Adrenal gland (tissue), 12 donors: ENCODE data around the gene CAMTA1. TPM values are rescaled to one million over a fixed set of nuclear protein-coding genes. Genes with fewer than 3 reads are reported as not detected.

Experiments
- DNase-seq, 7 donors: peaks; one replicate each; pipeline ENCODE4 v3.0.0-alpha.2; 2019 to 2020
- H3K27ac ChIP-seq, 5 donors: fragments of 200-600 bp; sonication (generic) in 4 of 5; 1 replicate in 3 of 5; 2 replicates in 2 of 5; pipeline versions ENCODE4 v1.5.1 to v1.8.0; 2016 to 2020; ENCODE audit warnings: mild to moderate bottlenecking in 1 of 5
- H3K27me3 ChIP-seq: fragments of 200-600 bp; 2 replicates; pipeline ENCODE4 v1.8.0; 2021
- H3K36me3 ChIP-seq, 2 donors: fragments of 200-600 bp; replicated peaks in 1 of 2; 1 replicate in 1 of 2; 2 replicates in 1 of 2; pipeline versions ENCODE4 v1.5.1 to v1.8.0; 2018 to 2022
- H3K4me1 ChIP-seq, 2 donors: fragments of 200-600 bp; replicated peaks in 1 of 2; 1 replicate in 1 of 2; 2 replicates in 1 of 2; pipeline versions ENCODE4 v1.5.1 to v1.8.0; 2018 to 2021
- H3K4me3 ChIP-seq, 4 donors: fragments of 200-600 bp; sonication (generic) in 3 of 4; one replicate each; pipeline ENCODE4 v1.5.1; 2016 to 2018
- H3K9me3 ChIP-seq, 3 donors: fragments of 200-600 bp; sonication (generic) in 1 of 3; replicated peaks in 1 of 3; 1 replicate in 2 of 3; 2 replicates in 1 of 3; pipeline versions ENCODE4 v1.5.1 to v1.8.0; 2016 to 2021
- POLR2A ChIP-seq, 2 donors: fragments of 450-650 bp; IDR thresholded peaks; one replicate each; pipeline ENCODE4 v1.6.1; 2017; ENCODE audit warnings: antibody characterized with exemption in 2 of 2, mild to moderate bottlenecking in 2 of 2, moderate library complexity in 1 of 2
- WGBS, 4 donors: extraction: QIAGEN DNeasy Blood & Tissue Kit in 2 of 4; methylation state at CpG; one replicate each; pipeline versions ENCODE4 v1.1.5 to v1.1.7; 2013 to 2017; 5-methylcytosine and 5-hydroxymethylcytosine counted together
- intact Hi-C, 2 donors: fragments of 100-400 bp; cut with DNase I; formaldehyde crosslinking; loops; one replicate each; pipeline versions ENCODE4 v1.14.1 to v1.15.0; 2022 to 2023
- polyA plus RNA-seq, 3 donors: library from polyadenylated mRNA; stranded (reverse); fragments of 200-250 nt in 2 of 3; fragments of 350-450 nt in 1 of 3; fragmentation: Illumina TruSeq in 1 of 3; extraction: RNeasy Lipid Tissue Mini Kit (QIAGEN cat#74804) in 1 of 3; gene quantifications; one replicate each; pipeline ENCODE4 v1.2.3, GENCODE V29; 2013 to 2014
- total RNA-seq, 9 donors: library from RNA; depleted of rRNA in 4 of 9; stranded (reverse); fragments of >200 nt in 4 of 9; fragments of 120-200 nt in 1 of 9; fragmentation: NEBNext Ultra II Directional in 1 of 9; extraction: Animal tissue kit (Norgen Biotek cat#: 25700) in 1 of 9; gene quantifications; one replicate each; pipeline versions ENCODE4 v1.1.0 to v1.2.4, GENCODE V29; 2013 to 2023
- TF ChIP-seq, protein P1 (sequence below), 6 experiments: fragments of 450-650 bp in 4 of 6; fragments of 200-600 bp in 2 of 6; sonication (generic) in 1 of 6; IDR thresholded peaks; 1 replicate in 5 of 6; 2 replicates in 1 of 6; pipeline versions ENCODE4 v1.5.1 to v1.8.0; 2016 to 2021; ENCODE audit warnings: antibody characterized with exemption in 6 of 6, mild to moderate bottlenecking in 2 of 6, moderate library complexity in 1 of 6
- donor health status: healthy with polysubstance abuse.
- donor health status: Bipolar disorder and iron deficiency.
- donor health status: DM: yes; HTN: yes; CAD: no.
- donor health status: DM: no; HTN: no; CAD: no.
- donor health status: DM: no; HTN: no; CAD: no.
- donor health status: DM: yes; HTN: yes; CAD: no.

The CAMTA1 gene
- total and polyA plus RNA-seq, 12 donors = 62.9 to 141 (median 96.9) TPM

- Histone ChIP-seq H3K36me3 (no peaks in the 10 kb centered on the region), H3K4me1 (no peaks in the 10 kb centered on the region), H3K9me3 (no peaks in the 10 kb centered on the region), H3K27ac (no peak overlapping the region), H3K27me3 (no peaks in the 10 kb centered on the region), H3K4me3 (no peak overlapping the region)
- no peak for TF ChIP-seq POLR2A (IDR thresholded peaks at IDR 0.05)
- TF ChIP-seq, protein P1, sequence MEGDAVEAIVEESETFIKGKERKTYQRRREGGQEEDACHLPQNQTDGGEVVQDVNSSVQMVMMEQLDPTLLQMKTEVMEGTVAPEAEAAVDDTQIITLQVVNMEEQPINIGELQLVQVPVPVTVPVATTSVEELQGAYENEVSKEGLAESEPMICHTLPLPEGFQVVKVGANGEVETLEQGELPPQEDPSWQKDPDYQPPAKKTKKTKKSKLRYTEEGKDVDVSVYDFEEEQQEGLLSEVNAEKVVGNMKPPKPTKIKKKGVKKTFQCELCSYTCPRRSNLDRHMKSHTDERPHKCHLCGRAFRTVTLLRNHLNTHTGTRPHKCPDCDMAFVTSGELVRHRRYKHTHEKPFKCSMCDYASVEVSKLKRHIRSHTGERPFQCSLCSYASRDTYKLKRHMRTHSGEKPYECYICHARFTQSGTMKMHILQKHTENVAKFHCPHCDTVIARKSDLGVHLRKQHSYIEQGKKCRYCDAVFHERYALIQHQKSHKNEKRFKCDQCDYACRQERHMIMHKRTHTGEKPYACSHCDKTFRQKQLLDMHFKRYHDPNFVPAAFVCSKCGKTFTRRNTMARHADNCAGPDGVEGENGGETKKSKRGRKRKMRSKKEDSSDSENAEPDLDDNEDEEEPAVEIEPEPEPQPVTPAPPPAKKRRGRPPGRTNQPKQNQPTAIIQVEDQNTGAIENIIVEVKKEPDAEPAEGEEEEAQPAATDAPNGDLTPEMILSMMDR (IDR thresholded peaks at IDR 0.05) = no peak
- 82 to 92% (median 87%) methylated on average over 13 to 18 of the region's 18 CpGs for WGBS, 4 donors
- DNase-seq = no peak
- intact Hi-C loops = no loop called here
Observed at GRCh38 chr1:7503691-7504437, 718.6 kb downstream of the CAMTA1 start.

GRCh38 chr1:7504438-7504720 is 719.1 kb downstream of the CAMTA1 start:
- TF ChIP-seq, protein P1 (IDR thresholded peaks at IDR 0.05) = no peak
- no peak for TF ChIP-seq POLR2A (IDR thresholded peaks at IDR 0.05)
- no peak for DNase-seq
- Histone ChIP-seq H3K36me3 (no peaks in the 10 kb centered on the region), H3K27ac (no peak overlapping the region), H3K4me3 (no peak overlapping the region), H3K27me3 (no peaks in the 10 kb centered on the region), H3K4me1 (no peaks in the 10 kb centered on the region), H3K9me3 (no peaks in the 10 kb centered on the region)
- 86 to 100% (median 95%) methylated on average over 1 to 2 of the region's 2 CpGs for WGBS, 4 donors
- intact Hi-C loops = no loop called here

GRCh38 chr1:7505094-7505770 is 720.0 kb downstream of the CAMTA1 start:
- H3K9me3 ChIP-seq = no peaks in the 10 kb centered on the region
- 89 to 91% (median 90%) methylated on average over 11 to 14 of the region's 14 CpGs for WGBS, 4 donors
- H3K4me1 ChIP-seq = no peaks in the 10 kb centered on the region
- H3K27me3 ChIP-seq = no peaks in the 10 kb centered on the region
- no peak overlapping the region for H3K27ac ChIP-seq
- TF ChIP-seq, protein P1 (IDR thresholded peaks at IDR 0.05) = no peak
- TF ChIP-seq POLR2A (IDR thresholded peaks at IDR 0.05) = no peak
- no peaks in the 10 kb centered on the region for H3K36me3 ChIP-seq
- no peak for DNase-seq
- H3K4me3 ChIP-seq = no peak overlapping the region
- intact Hi-C loops = no loop called here

GRCh38 chr1:7505771-7506453 is 720.7 kb downstream of the CAMTA1 start:
- no peak overlapping the region for H3K4me3 ChIP-seq
- H3K27ac ChIP-seq = no peak overlapping the region
- 77 to 98% (median 88%) methylated on average over 8 to 16 of the region's 16 CpGs for WGBS, 4 donors
- no peaks in the 10 kb centered on the region for H3K4me1 ChIP-seq
- H3K36me3 ChIP-seq = no peaks in the 10 kb centered on the region
- TF ChIP-seq, protein P1 (IDR thresholded peaks at IDR 0.05) = no peak
- no peak for TF ChIP-seq POLR2A (IDR thresholded peaks at IDR 0.05)
- H3K9me3 ChIP-seq = no peaks in the 10 kb centered on the region
- DNase-seq = no peak
- H3K27me3 ChIP-seq = no peaks in the 10 kb centered on the region
- intact Hi-C loops = no loop called here
